Measurements from ENCODE around the gene POPDC3.

GRCh38 chr6:105191351-105191750 is 11.5 kb upstream of the POPDC3 start:
- TF ChIP-seq CTCF (conservative IDR thresholded peaks at IDR 0.05 in 1 of 2, IDR thresholded peaks at IDR 0.05 in 1 of 2; ENCODE audit: extremely low read depth in 1 of 2, insufficient read depth in 1 of 2, low read depth in 1 of 2, low read length in 2 of 2), result no peak
- no peak for TF ChIP-seq EZH2 (IDR thresholded peaks at IDR 0.05; ENCODE audit: borderline replicate concordance, low read length)

Measured in mammary epithelial cell (primary cell).